IgD-negative memory B cell (primary cell): ENCODE results near the gene PPTC7. TPM values are rescaled to one million over a fixed set of nuclear protein-coding genes. Genes with fewer than 3 reads are reported as not detected.
"Not testable (repeated sequence)": the region's sequence is repeated elsewhere in the genome, so short reads cannot be mapped to it uniquely, and the experiment has no call there.

Experiments used
- H3K27ac Mint-ChIP-seq, 3 donors: one replicate each; pipeline ENCODE4 v1.8.0; 2020 to 2022; ENCODE audit warnings: mild to moderate bottlenecking in 3 of 3, mixed read lengths in 3 of 3, moderate library complexity in 1 of 3
- H3K27me3 Mint-ChIP-seq: one replicate; pipeline ENCODE4 v1.8.0; 2021; ENCODE audit warnings: mixed read lengths
- H3K36me3 Mint-ChIP-seq: one replicate; pipeline ENCODE4 v1.8.0; 2020; ENCODE audit warnings: mild to moderate bottlenecking, mixed read lengths
- H3K4me1 Mint-ChIP-seq, 3 donors: one replicate each; pipeline ENCODE4 v1.8.0; 2020 to 2022; ENCODE audit warnings: mixed read lengths in 3 of 3, mild to moderate bottlenecking in 1 of 3
- H3K4me3 Mint-ChIP-seq, 4 donors: one replicate each; pipeline ENCODE4 v1.8.0; 2020 to 2022; ENCODE audit warnings: mild to moderate bottlenecking in 4 of 4, mixed read lengths in 4 of 4, moderate library complexity in 3 of 4
- H3K9me3 Mint-ChIP-seq, 3 donors: one replicate each; pipeline ENCODE4 v1.8.0; 2020 to 2021; ENCODE audit warnings: mixed read lengths in 3 of 3, mild to moderate bottlenecking in 1 of 3
- polyA plus RNA-seq: library from polyadenylated mRNA; unstranded; fragments of 300-500 nt; fragmentation: Illumina TruSeq; gene quantifications from one replicate; pipeline ENCODE4 v1.2.3, GENCODE V29; 2021

The PPTC7 gene
- polyA plus RNA-seq, 1 donor from 2014 or later: 10.1 TPM

DNA sequence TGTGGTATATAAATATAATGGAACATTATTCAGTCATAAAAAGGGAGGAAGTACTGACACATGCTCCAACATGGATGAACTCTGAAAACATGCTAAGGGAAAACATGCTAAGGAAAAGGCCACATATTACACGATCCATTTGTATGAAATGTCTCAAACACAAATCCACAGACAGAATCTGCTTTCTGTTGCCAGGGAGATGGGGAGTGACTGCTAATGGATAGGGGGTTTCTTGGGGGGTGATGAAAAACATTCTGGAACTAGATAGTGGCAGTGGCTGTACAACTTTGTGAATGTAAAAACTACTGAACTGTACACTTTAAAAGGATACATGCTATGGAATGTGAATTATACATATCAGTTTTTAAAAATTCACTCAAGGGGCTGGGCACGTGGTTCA is 6.6 kb downstream of the PPTC7 start:
- Mint-ChIP-seq H3K4me1 (peaks cover 44 to 58% (median 49%) of the 10 kb centered on the region in 3 donors), H3K36me3 (no peaks in the 10 kb centered on the region), H3K9me3 (peaks cover 0 to 5% (median 2%) of the 10 kb centered on the region in 3 donors), H3K27me3 (no peaks in the 10 kb centered on the region), H3K4me3 (peak overlapping the region in 2 of 4 donors; percentile 61 to 78), H3K27ac (peak overlapping the region; percentile 46 to 57 (median 47))

GRCh38 chr12:110575326-110575725 is 7.8 kb downstream of the PPTC7 start:
- Mint-ChIP-seq H3K27me3 (no peaks in the 10 kb centered on the region), H3K36me3 (peaks cover 2% of the 10 kb centered on the region), H3K4me1 (peaks cover 41 to 47% (median 42%) of the 10 kb centered on the region in 3 donors), H3K4me3 (peak overlapping the region in 1 of 4 donors; percentile 68), H3K9me3 (peaks cover 2 to 6% (median 2%) of the 10 kb centered on the region in 3 donors), H3K27ac (peak overlapping the region in 1 of 3 donors; percentile 20)

- H3K4me1 Mint-ChIP-seq: peaks cover 41 to 42% (median 42%) of the 10 kb centered on the region in 3 donors
- not testable (repeated sequence) for H3K27ac Mint-ChIP-seq, H3K4me3 Mint-ChIP-seq, H3K9me3 Mint-ChIP-seq, H3K27me3 Mint-ChIP-seq, H3K36me3 Mint-ChIP-seq
Measured at GRCh38 chr12:110574717-110575230, 8.3 kb downstream of the PPTC7 start.

GRCh38 chr12:110574044-110574443 is 9.1 kb downstream of the PPTC7 start:
- Mint-ChIP-seq H3K4me1 (peaks cover 33 to 41% (median 35%) of the 10 kb centered on the region in 3 donors), H3K27ac (no peak overlapping the region), H3K36me3 (peaks cover 6% of the 10 kb centered on the region), H3K4me3 (no peak overlapping the region), H3K9me3 (peaks cover 2 to 10% (median 8%) of the 10 kb centered on the region in 3 donors), H3K27me3 (no peaks in the 10 kb centered on the region)

- not testable (repeated sequence) for H3K27ac Mint-ChIP-seq, H3K36me3 Mint-ChIP-seq, H3K9me3 Mint-ChIP-seq, H3K27me3 Mint-ChIP-seq
- peak overlapping the region in 1 of 4 donors; percentile 17 for H3K4me3 Mint-ChIP-seq
- H3K4me1 Mint-ChIP-seq: peaks cover 30 to 35% (median 34%) of the 10 kb centered on the region in 3 donors
Measured at GRCh38 chr12:110570798-110571197, 12.3 kb downstream of the PPTC7 start.

- peak overlapping the region in 1 of 3 donors; percentile 23 for H3K27ac Mint-ChIP-seq
- not testable (repeated sequence) for H3K4me3 Mint-ChIP-seq, H3K9me3 Mint-ChIP-seq, H3K36me3 Mint-ChIP-seq, H3K27me3 Mint-ChIP-seq
- peaks cover 30 to 33% (median 33%) of the 10 kb centered on the region in 3 donors for H3K4me1 Mint-ChIP-seq
Measured at GRCh38 chr12:110569838-110570237, 13.3 kb downstream of the PPTC7 start.

DNA sequence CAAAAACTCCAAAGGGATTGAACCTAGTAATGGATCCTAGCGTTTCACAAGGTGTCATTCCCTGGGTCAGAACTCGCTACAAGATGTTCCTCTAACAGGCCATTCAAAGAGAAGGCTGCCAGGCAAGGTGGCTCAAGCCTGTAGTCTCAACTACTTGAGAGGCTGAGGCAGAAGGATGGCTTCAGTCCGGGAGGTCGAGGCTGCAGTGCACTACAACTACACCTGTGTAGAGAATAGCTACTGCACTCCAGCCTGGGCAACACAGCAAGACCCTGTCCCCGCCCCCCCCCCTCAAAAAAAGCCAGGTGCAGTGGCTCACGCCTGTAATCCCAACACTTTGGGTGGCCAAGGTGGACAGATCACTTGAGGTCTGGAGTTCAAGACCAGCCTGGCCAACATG is 14.4 kb downstream of the PPTC7 start:
- Mint-ChIP-seq H3K9me3 (peaks cover 2 to 10% (median 8%) of the 10 kb centered on the region in 3 donors), H3K4me3 (no peak overlapping the region), H3K27me3 (no peaks in the 10 kb centered on the region), H3K27ac (no peak overlapping the region), H3K36me3 (peaks cover 8% of the 10 kb centered on the region), H3K4me1 (peaks cover 35 to 41% (median 36%) of the 10 kb centered on the region in 3 donors)

- peak overlapping the region in 1 of 4 donors; percentile 6 for H3K4me3 Mint-ChIP-seq
- peaks cover 10% of the 10 kb centered on the region for H3K36me3 Mint-ChIP-seq
- peaks cover 2 to 9% (median 8%) of the 10 kb centered on the region in 3 donors for H3K9me3 Mint-ChIP-seq
- no peaks in the 10 kb centered on the region for H3K27me3 Mint-ChIP-seq
- peaks cover 40 to 51% (median 46%) of the 10 kb centered on the region in 3 donors for H3K4me1 Mint-ChIP-seq
- H3K27ac Mint-ChIP-seq: peak overlapping the region in 2 of 3 donors; percentile 58 to 84
Measured at GRCh38 chr12:110566993-110567392, 16.1 kb downstream of the PPTC7 start.

GRCh38 chr12:110565894-110566871 is 16.9 kb downstream of the PPTC7 start:
- H3K4me1 Mint-ChIP-seq: peaks cover 44 to 55% (median 49%) of the 10 kb centered on the region in 3 donors
- H3K9me3 Mint-ChIP-seq: peaks cover 0 to 8% (median 3%) of the 10 kb centered on the region in 3 donors
- peaks cover 10% of the 10 kb centered on the region for H3K36me3 Mint-ChIP-seq
- H3K4me3 Mint-ChIP-seq: peak overlapping the region in 2 of 4 donors; percentile 28 to 59
- no peaks in the 10 kb centered on the region for H3K27me3 Mint-ChIP-seq
- peak overlapping the region; percentile 2 to 84 (median 58) for H3K27ac Mint-ChIP-seq

DNA sequence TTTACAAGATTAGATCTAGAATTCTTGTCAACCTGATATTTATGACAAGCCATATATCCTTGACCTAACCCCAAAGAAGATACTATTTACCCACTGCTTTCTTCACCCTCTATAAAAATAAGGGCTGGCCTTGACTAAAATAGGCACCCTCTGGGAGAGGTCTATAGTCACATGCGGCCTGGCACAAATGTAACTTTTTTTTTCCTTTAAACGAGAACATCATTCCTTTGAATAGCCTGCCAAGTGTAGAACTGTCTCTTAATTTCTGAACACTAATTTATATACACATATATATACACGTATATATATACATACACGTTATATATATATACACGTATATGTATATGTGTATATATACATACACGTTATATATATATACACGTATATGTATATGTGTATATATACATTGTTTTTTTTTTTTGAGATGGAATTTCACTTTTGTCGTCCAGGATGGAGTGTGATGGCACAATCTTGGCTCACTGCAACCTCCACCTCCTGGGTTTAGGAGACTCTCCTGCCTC is 18.6 kb downstream of the PPTC7 start:
- Mint-ChIP-seq H3K9me3 (peaks cover 0 to 2% (median 0%) of the 10 kb centered on the region in 3 donors), H3K4me1 (peaks cover 49 to 63% (median 55%) of the 10 kb centered on the region in 3 donors), H3K4me3 (no peak overlapping the region), H3K36me3 (peaks cover 5% of the 10 kb centered on the region), H3K27me3 (no peaks in the 10 kb centered on the region), H3K27ac (peak overlapping the region; percentile 85 to 98 (median 93))

DNA sequence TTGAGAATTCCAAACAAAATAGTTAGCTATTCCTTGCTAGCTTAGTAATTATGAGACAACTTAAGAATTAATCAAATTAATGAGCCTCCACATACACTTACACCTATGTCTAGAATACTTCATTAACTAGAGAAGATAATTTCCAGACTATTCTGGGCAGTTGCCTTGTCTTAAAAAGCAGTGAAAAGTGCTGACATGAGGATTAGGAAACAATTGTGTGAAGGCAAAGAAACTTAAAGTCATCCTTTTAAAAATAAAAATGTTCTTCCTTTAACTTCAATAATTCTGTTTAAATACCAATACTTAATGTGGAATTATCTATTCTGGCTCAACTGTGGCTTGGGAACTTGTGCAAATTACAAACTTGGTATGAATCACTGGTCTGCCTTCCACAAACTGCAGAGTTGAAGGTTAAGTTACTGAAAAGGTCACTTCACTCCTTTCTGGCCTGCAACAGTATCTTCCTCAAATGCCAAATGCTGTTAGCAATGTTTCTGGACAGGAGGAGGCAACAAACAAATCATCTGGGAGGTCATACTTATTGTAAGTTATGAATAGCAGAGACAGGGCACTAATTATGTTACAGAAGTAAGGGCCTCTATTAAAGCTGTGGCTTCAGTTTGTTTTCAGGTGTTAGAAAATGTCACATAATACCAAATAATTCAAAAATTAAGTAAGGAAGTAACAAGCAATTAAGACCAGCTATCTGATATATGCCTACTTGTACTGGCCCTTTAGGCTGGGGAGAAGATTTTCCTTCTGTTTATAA is 19.2 kb downstream of the PPTC7 start:
- no peaks in the 10 kb centered on the region for H3K9me3 Mint-ChIP-seq
- peaks cover 4% of the 10 kb centered on the region for H3K36me3 Mint-ChIP-seq
- H3K4me3 Mint-ChIP-seq: peak overlapping the region in 3 of 4 donors; percentile 7 to 39 (median 39)
- H3K4me1 Mint-ChIP-seq: peaks cover 48 to 63% (median 55%) of the 10 kb centered on the region in 3 donors
- H3K27me3 Mint-ChIP-seq: no peaks in the 10 kb centered on the region
- H3K27ac Mint-ChIP-seq: peak overlapping the region; percentile 85 to 98 (median 93)

GRCh38 chr12:110562386-110562785 is 20.7 kb downstream of the PPTC7 start:
- peak overlapping the region; percentile 60 to 91 (median 72) for H3K4me3 Mint-ChIP-seq
- not testable (repeated sequence) for H3K36me3 Mint-ChIP-seq, H3K9me3 Mint-ChIP-seq

GRCh38 chr12:110561471-110562201 is 21.5 kb downstream of the PPTC7 start:
- Mint-ChIP-seq H3K27ac (peak overlapping the region; percentile 1 to 99 (median 10)), H3K4me3 (peak overlapping the region in 2 of 4 donors; percentile 85 to 87), H3K9me3 (peaks cover 0 to 5% (median 0%) of the 10 kb centered on the region in 3 donors), H3K27me3 (no peaks in the 10 kb centered on the region), H3K4me1 (peaks cover 51 to 58% (median 53%) of the 10 kb centered on the region in 3 donors), H3K36me3 (peaks cover 2% of the 10 kb centered on the region)

More at GRCh38 chr12:110562386-110562785, 20.7 kb downstream of the PPTC7 start:
- Mint-ChIP-seq H3K27ac (peak overlapping the region; percentile 93 to 99 (median 98)), H3K4me1 (peaks cover 55 to 62% (median 55%) of the 10 kb centered on the region in 3 donors)
- H3K27me3 Mint-ChIP-seq: not testable (repeated sequence)

DNA sequence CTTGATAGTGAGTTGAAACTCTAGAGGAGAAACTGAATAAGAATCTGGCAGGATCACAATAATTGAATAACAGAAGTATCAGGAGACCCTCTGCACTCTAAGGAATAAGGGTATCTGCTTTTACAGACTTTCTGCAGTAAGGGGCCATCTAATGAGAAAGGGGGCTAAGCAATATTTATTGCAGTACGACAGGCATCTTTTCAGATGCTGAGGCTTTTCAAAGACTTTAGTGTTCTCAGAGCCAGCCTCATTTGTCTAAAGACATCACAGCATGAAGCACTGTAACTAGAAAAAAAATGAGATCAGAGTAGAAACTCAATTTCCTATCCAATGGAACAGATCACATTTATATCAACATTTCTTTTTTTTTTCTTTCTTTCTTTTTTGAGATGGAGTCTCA is 22.2 kb downstream of the PPTC7 start:
- Mint-ChIP-seq H3K9me3 (peaks cover 0 to 5% (median 0%) of the 10 kb centered on the region in 3 donors), H3K4me3 (peak overlapping the region in 2 of 4 donors; percentile 44 to 60), H3K36me3 (peaks cover 2% of the 10 kb centered on the region), H3K27me3 (no peaks in the 10 kb centered on the region), H3K4me1 (peaks cover 52 to 56% (median 55%) of the 10 kb centered on the region in 3 donors), H3K27ac (peak overlapping the region; percentile 10 to 42 (median 36))
